ENCODE measurements around the gene XRRA1.

DNA sequence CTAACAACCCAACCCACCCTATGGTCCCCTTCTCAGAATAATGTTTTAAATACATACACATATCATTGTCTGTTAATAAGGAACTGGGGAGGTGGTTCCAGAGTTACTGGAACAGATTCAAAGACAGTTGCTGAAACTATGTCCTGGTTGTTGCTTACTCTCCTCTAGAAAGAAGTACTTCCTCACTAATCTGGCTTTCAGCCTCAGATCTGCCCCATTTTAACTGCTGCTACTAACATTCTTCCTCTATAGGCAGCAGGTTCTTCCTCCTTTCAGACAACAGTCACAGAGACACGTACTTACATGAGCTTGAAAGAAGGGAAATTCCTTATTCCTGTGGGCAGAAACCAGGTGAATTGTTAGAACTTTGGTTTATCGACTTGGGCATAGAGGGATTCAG lies 31.7 kb upstream of the XRRA1 start:
- no peak for TF ChIP-seq FOXK2 (IDR thresholded peaks at IDR 0.05)
- no peak for TF ChIP-seq CTBP1 (IDR thresholded peaks at IDR 0.05; ENCODE audit: borderline replicate concordance)
- TF ChIP-seq HDGF (IDR thresholded peaks at IDR 0.05; ENCODE audit: borderline replicate concordance) = no peak
- no peak for TF ChIP-seq NFRKB (IDR thresholded peaks at IDR 0.05)
- no peak for TF ChIP-seq FOXM1 (IDR thresholded peaks at IDR 0.05; ENCODE audit: borderline replicate concordance)
- TF ChIP-seq SUZ12 (IDR thresholded peaks at IDR 0.05) = no peak
- no peak for TF ChIP-seq FOXA1 (IDR thresholded peaks at IDR 0.05)
- no peak for TF ChIP-seq TARDBP (IDR thresholded peaks at IDR 0.05)
- no peak for TF ChIP-seq ZNF384 (IDR thresholded peaks at IDR 0.05)
- no peak for TF ChIP-seq SP1 (IDR thresholded peaks at IDR 0.05)
- TF ChIP-seq BHLHE40 (IDR thresholded peaks at IDR 0.05; ENCODE audit: borderline replicate concordance) = no peak
- TF ChIP-seq ARNT (IDR thresholded peaks at IDR 0.05) = no peak
- TF ChIP-seq, protein P1, sequence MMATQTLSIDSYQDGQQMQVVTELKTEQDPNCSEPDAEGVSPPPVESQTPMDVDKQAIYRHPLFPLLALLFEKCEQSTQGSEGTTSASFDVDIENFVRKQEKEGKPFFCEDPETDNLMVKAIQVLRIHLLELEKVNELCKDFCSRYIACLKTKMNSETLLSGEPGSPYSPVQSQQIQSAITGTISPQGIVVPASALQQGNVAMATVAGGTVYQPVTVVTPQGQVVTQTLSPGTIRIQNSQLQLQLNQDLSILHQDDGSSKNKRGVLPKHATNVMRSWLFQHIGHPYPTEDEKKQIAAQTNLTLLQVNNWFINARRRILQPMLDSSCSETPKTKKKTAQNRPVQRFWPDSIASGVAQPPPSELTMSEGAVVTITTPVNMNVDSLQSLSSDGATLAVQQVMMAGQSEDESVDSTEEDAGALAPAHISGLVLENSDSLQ (IDR thresholded peaks at IDR 0.05) = no peak
